HG02884 (cell line): ENCODE data around the gene PTPN7.
"Not testable (repeated sequence)": the region's sequence is repeated elsewhere in the genome, so short reads cannot be mapped to it uniquely, and the experiment has no call there.

Experiments
- ATAC-seq: cut with Tn5 transposase; IDR thresholded peaks from one replicate; pipeline ENCODE4 v1.9.1; 2021; ENCODE audit warnings: mild to moderate bottlenecking, moderate library complexity; ENCODE audit not compliant: unreplicated experiment

PTPN7 gene

GRCh38 chr1:202133001-202133400 lies 27.4 kb downstream of the PTPN7 start:
- no peak for ATAC-seq

GRCh38 chr1:202131956-202132821 lies 28.2 kb downstream of the PTPN7 start:
- ATAC-seq = no peak

- ATAC-seq = no peak
These were observed 29.4 kb downstream of the PTPN7 start for GRCh38 chr1:202130816-202131522.

- ATAC-seq = no peak
These were observed 30.1 kb downstream of the PTPN7 start for GRCh38 chr1:202130297-202130721.

GRCh38 chr1:202129453-202130296 lies 30.7 kb downstream of the PTPN7 start:
- ATAC-seq = no peak

- no peak for ATAC-seq
These were observed 32.4 kb downstream of the PTPN7 start for GRCh38 chr1:202127836-202128622.

GRCh38 chr1:202127061-202127460 lies 33.3 kb downstream of the PTPN7 start:
- ATAC-seq = no peak

GRCh38 chr1:202126426-202126825 lies 34.0 kb downstream of the PTPN7 start:
- ATAC-seq = no peak

- no peak for ATAC-seq
These were observed 34.8 kb downstream of the PTPN7 start for GRCh38 chr1:202125611-202126010.

- no peak for ATAC-seq
These were observed 36.3 kb downstream of the PTPN7 start for GRCh38 chr1:202124142-202124541.

GRCh38 chr1:202123336-202123813 lies 37.0 kb downstream of the PTPN7 start:
- no peak for ATAC-seq

- no peak for ATAC-seq
These were observed 37.6 kb downstream of the PTPN7 start, which contains the start of gene GPR37L1 for GRCh38 chr1:202122639-202123335. Gene GPR37L1 (plus strand): TSS chr1:202122917. CDS start chr1:202122964, 47 bp downstream.

- no peak for ATAC-seq
These were observed 39.4 kb downstream of the PTPN7 start for GRCh38 chr1:202121006-202121405.

GRCh38 chr1:202117898-202118371 lies 42.5 kb downstream of the PTPN7 start:
- no peak for ATAC-seq

GRCh38 chr1:202116287-202116686 lies 44.1 kb downstream of the PTPN7 start:
- no peak for ATAC-seq

- ATAC-seq = no peak
These were observed 46.6 kb downstream of the PTPN7 start for GRCh38 chr1:202113690-202114300.

GRCh38 chr1:202112859-202113689 lies 47.3 kb downstream of the PTPN7 start:
- ATAC-seq = no peak

- ATAC-seq = not testable (repeated sequence)
These were observed 48.8 kb downstream of the PTPN7 start for GRCh38 chr1:202111589-202111988.
